BLaER1 (cell line): ENCODE results near the gene CA10.
A peak's percentile ranks its signal among the peaks of the same experiment; 100 is the strongest.

ENCODE experiments used
- H3K27ac ChIP-seq: shearing (Covaris generic); formaldehyde crosslinking; 2 replicates; pipeline ENCODE4 v1.8.1; 2022
- H3K27me3 ChIP-seq: shearing (Covaris generic); formaldehyde crosslinking; 2 replicates; pipeline ENCODE4 v1.8.1; 2022
- H3K36me3 ChIP-seq: shearing (Covaris generic); formaldehyde crosslinking; 2 replicates; pipeline ENCODE4 v1.8.1; 2022
- H3K4me1 ChIP-seq: shearing (Covaris generic); formaldehyde crosslinking; 2 replicates; pipeline ENCODE4 v1.8.1; 2022
- H3K4me2 ChIP-seq: shearing (Covaris generic); formaldehyde crosslinking; 2 replicates; pipeline ENCODE4 v1.8.1; 2022
- H3K4me3 ChIP-seq: shearing (Covaris generic); formaldehyde crosslinking; 2 replicates; pipeline ENCODE4 v1.8.1; 2022
- H3K9ac ChIP-seq: shearing (Covaris generic); formaldehyde crosslinking; 2 replicates; pipeline ENCODE4 v1.8.1; 2022
- H3K9me3 ChIP-seq: shearing (Covaris generic); formaldehyde crosslinking; 2 replicates; pipeline ENCODE4 v1.8.1; 2022
- H4K20me1 ChIP-seq: shearing (Covaris generic); formaldehyde crosslinking; 2 replicates; pipeline ENCODE4 v1.8.1; 2022
- Cebpa-rat ChIP-seq: shearing (Covaris generic); IDR thresholded peaks from 2 replicates; pipeline ENCODE4 v1.8.1; 2022

Gene CA10

DNA sequence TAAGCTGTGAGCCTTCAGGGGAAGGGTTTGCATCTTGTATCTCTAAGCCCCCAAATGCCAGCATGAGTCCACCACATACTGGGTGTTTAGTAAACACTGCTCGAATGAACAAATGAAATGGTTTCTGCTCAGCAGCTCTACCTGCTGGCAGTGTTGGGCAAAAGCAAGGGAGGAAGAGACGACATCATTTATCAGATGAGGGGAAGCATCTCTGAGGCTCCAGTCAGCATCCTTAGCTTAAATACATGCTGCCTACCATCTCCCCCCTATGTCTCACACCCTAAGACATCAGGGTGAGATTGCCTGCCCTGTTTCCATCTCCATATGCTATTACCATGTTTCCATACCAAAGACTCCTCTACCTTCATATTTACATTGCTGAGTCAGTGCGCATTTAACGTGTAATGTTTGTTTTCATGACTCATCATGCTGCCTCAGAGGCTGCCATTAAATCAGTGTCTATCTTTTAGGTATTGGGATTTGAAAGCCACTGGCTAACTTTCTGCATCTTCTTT is 518.3 kb downstream of the CA10 start:
- Histone ChIP-seq H3K9me3 (no peaks in the 10 kb centered on the region), H3K36me3 (no peaks in the 10 kb centered on the region), H3K4me3 (no peak overlapping the region), H4K20me1 (no peaks in the 10 kb centered on the region), H3K27ac (no peak overlapping the region), H3K4me2 (no peak overlapping the region), H3K4me1 (no peaks in the 10 kb centered on the region), H3K9ac (no peak overlapping the region), H3K27me3 (no peaks in the 10 kb centered on the region)
- TF ChIP-seq Cebpa-rat: no peak

DNA sequence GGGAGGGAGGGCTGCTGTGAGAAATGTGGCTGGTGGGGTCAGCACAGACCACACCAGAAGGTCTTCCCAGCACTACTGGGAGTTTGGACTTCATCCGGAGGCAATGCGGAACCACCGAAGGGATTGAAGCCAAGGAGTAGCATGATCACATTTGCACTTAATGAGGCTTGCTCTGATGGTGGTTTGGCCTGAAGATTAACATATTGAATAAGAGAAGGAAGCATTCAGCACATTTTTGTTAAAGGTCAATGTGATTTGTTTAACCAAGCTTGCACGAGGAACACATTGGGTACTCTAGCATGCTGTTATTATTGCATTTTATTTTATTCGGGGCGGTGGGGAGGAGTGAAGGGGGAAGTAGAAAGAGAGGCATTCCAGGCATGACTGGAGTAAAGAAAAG is 519.5 kb downstream of the CA10 start:
- Histone ChIP-seq H4K20me1 (no peaks in the 10 kb centered on the region), H3K4me3 (no peak overlapping the region), H3K27ac (no peak overlapping the region), H3K27me3 (no peaks in the 10 kb centered on the region), H3K9me3 (no peaks in the 10 kb centered on the region), H3K36me3 (no peaks in the 10 kb centered on the region), H3K4me2 (no peak overlapping the region), H3K4me1 (no peaks in the 10 kb centered on the region), H3K9ac (no peak overlapping the region)
- TF ChIP-seq Cebpa-rat: no peak

DNA sequence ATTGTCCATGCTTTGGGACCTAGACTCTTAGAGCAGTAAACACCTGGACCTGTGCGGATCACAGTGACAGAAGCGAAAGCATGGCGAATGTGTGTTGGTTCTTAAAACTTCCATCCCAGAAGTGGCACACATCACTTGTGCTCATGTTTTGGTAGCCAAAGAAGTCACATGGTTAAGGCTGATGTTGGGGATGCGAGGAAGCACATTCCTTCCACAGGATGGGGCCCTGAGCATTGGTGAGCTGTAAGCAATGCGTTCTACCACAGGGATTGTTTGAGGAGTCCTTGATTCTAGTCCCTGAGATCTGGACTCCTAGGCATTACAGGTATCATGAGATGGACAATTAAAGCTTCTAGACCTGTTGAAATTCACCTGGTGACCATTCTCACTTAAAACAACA is 522.2 kb downstream of the CA10 start:
- Histone ChIP-seq H3K27ac (no peak overlapping the region), H3K9me3 (no peaks in the 10 kb centered on the region), H4K20me1 (no peaks in the 10 kb centered on the region), H3K4me3 (no peak overlapping the region), H3K4me1 (no peaks in the 10 kb centered on the region), H3K9ac (no peak overlapping the region), H3K36me3 (no peaks in the 10 kb centered on the region), H3K27me3 (no peaks in the 10 kb centered on the region), H3K4me2 (no peak overlapping the region)
- no peak for TF ChIP-seq Cebpa-rat

DNA sequence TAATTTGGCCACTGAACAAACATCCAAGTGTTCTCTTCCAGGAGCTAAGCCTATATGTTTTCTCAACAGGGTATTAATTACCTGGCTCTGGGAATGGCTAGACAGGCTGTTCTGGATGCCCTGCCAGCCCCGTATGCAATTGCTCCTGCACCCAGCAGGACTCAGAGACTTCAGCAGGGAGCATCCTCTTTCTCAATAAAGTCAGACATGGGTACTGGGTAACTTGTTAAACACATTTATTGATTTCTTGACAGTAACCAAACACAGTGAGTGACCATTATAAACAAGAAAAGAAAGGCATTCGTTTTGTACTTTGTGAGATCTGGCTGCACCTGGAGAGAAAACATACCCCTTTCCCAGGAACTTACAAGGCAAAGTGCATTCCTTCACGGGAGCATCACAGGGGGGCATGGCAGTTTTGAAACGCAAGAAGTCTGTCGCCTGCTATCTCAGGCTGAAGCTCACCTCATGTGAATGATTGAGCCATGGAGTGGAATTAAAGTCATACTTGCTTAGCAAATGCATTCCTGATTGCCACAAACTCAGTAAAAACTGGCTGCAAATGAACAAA is 528.3 kb downstream of the CA10 start:
- Histone ChIP-seq H3K9ac (no peak overlapping the region), H3K27ac (no peak overlapping the region), H3K4me3 (no peak overlapping the region), H3K9me3 (no peaks in the 10 kb centered on the region), H3K36me3 (no peaks in the 10 kb centered on the region), H3K4me2 (no peak overlapping the region), H3K27me3 (no peaks in the 10 kb centered on the region), H3K4me1 (no peaks in the 10 kb centered on the region), H4K20me1 (no peaks in the 10 kb centered on the region)
- TF ChIP-seq Cebpa-rat: no peak

DNA sequence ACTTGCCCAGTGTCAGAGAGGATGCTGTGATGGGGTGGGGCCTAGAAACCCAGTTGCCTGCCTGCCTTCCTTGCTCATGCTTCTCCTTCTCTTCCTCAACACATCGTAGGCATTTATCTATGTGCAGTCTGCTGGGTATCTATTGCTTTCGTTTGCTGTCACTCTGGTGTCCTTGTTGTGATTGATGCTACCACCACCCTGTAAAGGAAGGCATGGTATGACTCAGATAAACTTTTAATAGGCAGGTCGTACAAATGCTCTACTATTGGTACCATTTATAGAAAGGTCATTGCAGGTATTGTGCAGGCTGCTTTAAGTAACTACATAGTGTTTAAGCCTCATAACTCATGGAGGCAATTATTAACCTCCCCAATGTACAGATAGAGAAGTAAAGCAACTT is 529.3 kb downstream of the CA10 start:
- Histone ChIP-seq H3K27me3 (no peaks in the 10 kb centered on the region), H3K9me3 (no peaks in the 10 kb centered on the region), H3K36me3 (no peaks in the 10 kb centered on the region), H3K27ac (no peak overlapping the region), H4K20me1 (no peaks in the 10 kb centered on the region), H3K4me1 (no peaks in the 10 kb centered on the region), H3K4me2 (no peak overlapping the region), H3K9ac (no peak overlapping the region), H3K4me3 (no peak overlapping the region)
- TF ChIP-seq Cebpa-rat: no peak

DNA sequence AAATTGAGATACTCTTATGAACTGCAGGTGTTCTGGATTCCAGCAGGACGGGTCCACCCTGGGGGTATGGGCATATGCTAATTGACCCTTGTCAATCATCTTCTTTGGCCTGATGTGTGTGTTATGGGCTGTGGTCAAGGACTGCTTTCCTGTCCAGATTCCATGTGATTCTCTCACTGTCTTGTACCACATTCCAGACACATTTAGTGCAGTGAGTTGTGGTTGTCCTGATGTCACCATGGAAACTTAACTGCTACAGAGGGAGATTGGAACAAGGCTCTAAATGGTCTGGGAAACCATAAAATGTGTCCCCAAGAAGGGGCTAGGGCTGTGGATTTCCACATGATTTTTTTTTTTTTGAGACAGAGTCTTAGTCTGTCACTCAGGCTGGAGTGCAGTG is 530.7 kb downstream of the CA10 start:
- H3K4me2 ChIP-seq: no peak overlapping the region
- TF ChIP-seq Cebpa-rat: no peak
- no peaks in the 10 kb centered on the region for H4K20me1 ChIP-seq
- no peak overlapping the region for H3K27ac ChIP-seq
- no peaks in the 10 kb centered on the region for H3K4me1 ChIP-seq
- H3K9ac ChIP-seq: no peak overlapping the region
- H3K36me3 ChIP-seq: no peaks in the 10 kb centered on the region
- H3K27me3 ChIP-seq: no peaks in the 10 kb centered on the region
- H3K9me3 ChIP-seq: no peaks in the 10 kb centered on the region
- H3K4me3 ChIP-seq: no peak overlapping the region

DNA sequence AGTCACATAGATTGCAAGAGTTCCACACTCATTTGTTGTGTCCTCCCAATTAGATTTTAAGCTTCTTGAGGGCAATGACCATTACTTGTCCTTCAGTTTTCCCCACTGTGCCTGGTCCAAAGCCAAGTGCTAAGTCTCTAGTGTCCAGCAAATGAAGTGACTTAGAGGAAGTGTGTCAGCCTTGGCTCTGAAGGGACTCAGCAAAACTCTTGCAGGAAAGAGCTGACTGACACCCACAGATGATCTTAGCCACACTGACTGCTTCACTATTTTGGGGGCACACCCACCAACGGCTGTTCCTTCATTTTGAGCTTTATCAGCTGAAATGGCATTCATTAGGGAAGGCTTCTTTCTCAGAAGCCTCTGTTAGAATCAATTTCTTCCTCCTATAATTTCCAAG is 540.0 kb downstream of the CA10 start:
- Histone ChIP-seq H3K9ac (no peak overlapping the region), H3K36me3 (no peaks in the 10 kb centered on the region), H3K9me3 (no peaks in the 10 kb centered on the region), H3K4me2 (no peak overlapping the region), H3K4me3 (no peak overlapping the region), H3K4me1 (no peaks in the 10 kb centered on the region), H3K27ac (no peak overlapping the region), H4K20me1 (no peaks in the 10 kb centered on the region), H3K27me3 (no peaks in the 10 kb centered on the region)
- no peak for TF ChIP-seq Cebpa-rat

DNA sequence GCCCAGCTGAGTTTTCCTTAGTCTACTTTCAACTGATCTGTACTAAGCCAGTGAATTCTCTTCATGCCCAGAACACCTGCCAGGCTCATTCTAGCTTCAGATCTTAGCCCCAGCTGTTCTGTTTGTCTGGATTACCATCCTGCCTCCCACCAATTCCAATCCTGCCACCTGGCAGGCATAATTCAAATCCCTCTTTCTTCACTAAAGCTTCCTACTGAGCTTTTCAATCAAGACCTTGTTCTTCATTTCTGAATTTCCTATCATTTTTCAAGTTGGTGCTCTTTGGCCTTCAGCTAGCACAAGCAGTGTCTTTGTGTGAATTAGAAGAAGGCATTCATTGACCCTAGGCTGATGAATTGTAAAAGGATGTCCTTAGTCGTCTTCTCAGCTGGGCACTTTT is 540.5 kb downstream of the CA10 start:
- Histone ChIP-seq H3K27ac (no peak overlapping the region), H3K4me3 (no peak overlapping the region), H3K27me3 (no peaks in the 10 kb centered on the region), H3K4me2 (no peak overlapping the region), H3K9ac (no peak overlapping the region), H3K36me3 (no peaks in the 10 kb centered on the region), H3K9me3 (no peaks in the 10 kb centered on the region), H4K20me1 (no peaks in the 10 kb centered on the region), H3K4me1 (no peaks in the 10 kb centered on the region)
- no peak for TF ChIP-seq Cebpa-rat

DNA sequence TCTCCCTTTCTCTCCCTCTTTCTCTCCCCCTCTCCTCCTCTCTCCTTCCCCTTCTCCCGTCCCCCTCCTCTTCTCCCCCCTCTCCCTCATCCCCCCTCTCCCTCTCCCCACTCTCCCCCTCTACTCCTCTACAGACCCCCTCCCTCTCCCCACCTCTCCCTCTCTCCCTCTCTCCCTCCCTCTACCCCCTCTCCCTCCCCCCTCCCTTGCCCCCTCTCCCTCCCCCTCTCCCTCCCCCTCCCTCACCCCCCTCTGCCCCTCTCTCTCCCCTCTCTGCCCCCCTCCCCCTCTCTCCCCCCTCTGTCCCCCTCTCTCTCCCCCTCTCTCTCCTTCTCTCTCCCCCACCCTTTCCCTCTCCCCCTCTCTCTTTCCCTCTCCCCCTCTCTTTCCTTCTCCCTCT is 545.3 kb downstream of the CA10 start:
- Histone ChIP-seq H3K27me3 (no peaks in the 10 kb centered on the region), H3K4me3 (no peak overlapping the region), H3K4me2 (no peak overlapping the region), H3K9ac (no peak overlapping the region), H3K9me3 (no peaks in the 10 kb centered on the region), H3K27ac (no peak overlapping the region), H3K4me1 (peaks cover 18% of the 10 kb centered on the region), H3K36me3 (no peaks in the 10 kb centered on the region), H4K20me1 (no peaks in the 10 kb centered on the region)
- TF ChIP-seq Cebpa-rat: no peak

DNA sequence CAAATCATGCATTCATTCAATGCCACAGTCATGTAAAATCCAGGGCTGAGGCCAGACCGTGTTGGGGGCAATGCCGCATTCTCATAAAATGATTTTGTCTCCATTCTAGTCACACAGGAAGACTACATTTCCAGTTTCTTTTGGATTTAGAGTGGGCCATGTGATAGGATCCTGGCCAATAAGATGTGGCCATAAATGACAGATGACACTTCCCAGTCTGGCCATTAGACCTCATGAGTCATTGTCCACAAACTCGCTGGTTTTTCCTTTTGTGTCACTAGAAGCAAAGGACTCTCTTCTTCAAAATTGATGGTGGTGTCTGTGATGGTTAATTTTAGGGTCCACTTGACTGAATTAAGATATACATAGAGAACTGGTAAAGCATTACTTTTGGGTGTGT is 545.8 kb downstream of the CA10 start:
- H4K20me1 ChIP-seq: no peaks in the 10 kb centered on the region
- H3K4me3 ChIP-seq: no peak overlapping the region
- no peak overlapping the region for H3K4me2 ChIP-seq
- peaks cover 18% of the 10 kb centered on the region for H3K4me1 ChIP-seq
- no peak overlapping the region for H3K27ac ChIP-seq
- H3K9me3 ChIP-seq: no peaks in the 10 kb centered on the region
- H3K27me3 ChIP-seq: no peaks in the 10 kb centered on the region
- no peak overlapping the region for H3K9ac ChIP-seq
- H3K36me3 ChIP-seq: no peaks in the 10 kb centered on the region
- no peak for TF ChIP-seq Cebpa-rat

DNA sequence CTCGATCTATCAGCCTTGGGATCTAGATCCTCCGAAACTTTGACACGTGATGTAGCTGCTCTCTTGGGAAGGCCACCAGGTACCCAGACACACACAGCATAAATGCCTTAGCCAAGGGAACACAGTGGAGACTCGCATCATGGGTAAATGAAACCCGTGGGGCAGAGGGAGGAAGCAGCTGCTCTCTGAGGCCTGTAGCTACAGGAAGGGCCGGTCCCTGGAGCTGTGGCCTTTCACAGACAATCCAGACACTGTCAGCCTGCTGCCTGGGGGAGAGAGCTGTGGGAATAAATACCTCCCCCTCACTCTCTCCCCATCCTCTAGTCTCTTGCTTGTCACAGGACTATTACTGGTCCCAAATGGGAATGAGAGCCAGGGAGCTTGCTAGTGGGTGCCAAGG is 546.9 kb downstream of the CA10 start:
- no peaks in the 10 kb centered on the region for H3K27me3 ChIP-seq
- peak overlapping the region; percentile 29 for H3K4me2 ChIP-seq
- no peak overlapping the region for H3K4me3 ChIP-seq
- no peak overlapping the region for H3K27ac ChIP-seq
- TF ChIP-seq Cebpa-rat: no peak
- H3K9ac ChIP-seq: 0 out of 2 replicates have a peak overlapping the region, but pooled peaks have one; percentile 17
- H3K36me3 ChIP-seq: no peaks in the 10 kb centered on the region
- no peaks in the 10 kb centered on the region for H4K20me1 ChIP-seq
- no peaks in the 10 kb centered on the region for H3K9me3 ChIP-seq
- peaks cover 18% of the 10 kb centered on the region for H3K4me1 ChIP-seq
